GM10248 (cell line): ENCODE data around the gene CLSTN3.

ENCODE experiments used
- CTCF ChIA-PET: fragments of 300-600 bp; sonication (Branson Sonifier 250); formaldehyde crosslinking; extraction: SDS; loops from one replicate; lab custom pipeline; 2021; ENCODE audit warnings: antibody characterized with exemption; lab: Yijun Ruan, JAX
- POLR2A ChIA-PET: fragments of 350-650 bp; sonication (Branson Sonifier 250); formaldehyde crosslinking; extraction: SDS; loops from one replicate; lab custom pipeline; 2020; ENCODE audit warnings: antibody characterized with exemption; lab: Yijun Ruan, JAX
- DNase-seq: peaks from one replicate; pipeline ENCODE4 v3.0.0; 2012; ENCODE audit errors: extremely low spot score
- CTCF ChIP-seq: IDR thresholded peaks from 2 replicates; pipeline ENCODE4 v1.5.1; 2012; ENCODE audit warnings: mild to moderate bottlenecking, low read depth; ENCODE audit errors: extremely low read depth, missing control alignments, control extremely low read depth

The CLSTN3 gene

GRCh38 chr12:7142056-7142644, 12.0 kb downstream of the CLSTN3 start:
- peak; percentile 44 for TF ChIP-seq CTCF
- CTCF ChIA-PET: interaction anchor here (0.7 to 2.2 kb wide), 7 partner anchors 9 to 237 kb away, joined by 3 to 5 read pairs (median 4); partner anchors contain the start of gene LRRC23
- POLR2A ChIA-PET: interaction anchor here (0.7 kb wide), 1 partner anchor 62 kb away, joined by 3 read pairs; no protein-coding TSS in a partner anchor
- peak; percentile 50 for DNase-seq

- ChIA-PET POLR2A (no interaction called here), CTCF (interaction anchor here (0.7 to 2.7 kb wide), 5 partner anchors 8 to 36 kb away, joined by 3 to 11 read pairs (median 4); no protein-coding TSS in a partner anchor)
- no peak for TF ChIP-seq CTCF
- DNase-seq: no peak
These were observed 12.8 kb downstream of the CLSTN3 start for GRCh38 chr12:7142809-7143465.

GRCh38 chr12:7143564-7143963, 13.4 kb downstream of the CLSTN3 start:
- no peak for DNase-seq
- no peak for TF ChIP-seq CTCF
- POLR2A ChIA-PET: no interaction called here
- CTCF ChIA-PET: interaction anchor here (1.5 to 2.7 kb wide), 4 partner anchors 8 to 12 kb away, joined by 4 to 17 read pairs (median 8); no protein-coding TSS in a partner anchor

- DNase-seq: peak; percentile 51
- no peak for TF ChIP-seq CTCF
- POLR2A ChIA-PET: no interaction called here
- CTCF ChIA-PET: interaction anchor here (0.7 to 2.7 kb wide), 14 partner anchors 9 to 220 kb away, joined by 3 to 17 read pairs (median 4); partner anchors contain the start of gene C1RL
These were observed 14.4 kb downstream of the CLSTN3 start for GRCh38 chr12:7144414-7145120.

- no peak for DNase-seq
- POLR2A ChIA-PET: interaction anchor here (0.6 kb wide), 1 partner anchor 76 kb away, joined by 3 read pairs; no protein-coding TSS in a partner anchor
- CTCF ChIA-PET: interaction anchor here (0.7 to 2.7 kb wide), 10 partner anchors 8 to 221 kb away, joined by 3 to 17 read pairs (median 4); partner anchors contain the start of gene C1RL
- TF ChIP-seq CTCF: no peak
These were observed 15.5 kb downstream of the CLSTN3 start for GRCh38 chr12:7145671-7146070.

- POLR2A ChIA-PET: no interaction called here
- DNase-seq: no peak
- no peak for TF ChIP-seq CTCF
- CTCF ChIA-PET: interaction anchor here (1.1 to 2.6 kb wide), 6 partner anchors 9 to 222 kb away, joined by 3 to 17 read pairs (median 4); no protein-coding TSS in a partner anchor
These were observed 16.1 kb downstream of the CLSTN3 start for GRCh38 chr12:7146228-7146627.
